ENCODE measurements around the gene CYP46A1. TPM values are rescaled to one million over a fixed set of nuclear protein-coding genes. Genes with fewer than 3 reads are reported as not detected.

Gene CYP46A1
- total RNA-seq, 1 donor from 2014 or later: under 0.01 TPM

DNA sequence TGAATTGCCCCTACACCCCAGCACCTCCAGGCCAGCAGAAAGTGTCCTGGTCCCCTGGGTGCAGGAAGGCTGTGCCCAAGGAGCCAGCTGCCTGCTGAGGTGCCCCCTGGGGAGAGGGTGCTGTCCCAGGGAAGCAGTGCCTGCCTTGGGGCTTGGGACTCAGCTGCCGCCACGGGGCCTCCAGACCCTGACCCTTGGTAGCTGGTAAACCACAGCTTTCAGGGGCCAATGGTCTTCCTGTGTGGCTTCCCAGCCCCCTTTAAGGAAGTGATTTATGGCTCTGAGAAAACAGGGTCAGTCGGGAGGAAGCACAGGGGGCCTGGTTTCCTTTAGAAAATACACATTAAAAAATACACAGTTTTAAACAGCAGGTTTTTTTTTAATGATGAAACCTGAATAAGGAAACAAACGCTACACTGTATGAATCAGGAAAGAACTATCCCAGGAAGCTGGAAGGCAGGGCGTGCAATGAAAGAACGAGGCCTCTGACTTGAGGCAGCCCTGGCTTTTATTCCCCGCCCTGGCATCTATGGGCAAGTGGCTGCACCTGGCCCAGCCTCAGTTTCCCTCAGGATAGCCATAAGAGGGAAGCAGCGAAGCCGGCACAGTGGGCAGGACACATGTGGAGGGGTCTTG lies 68.5 kb downstream of the CYP46A1 start:
- no peak overlapping the region for H3K4me3 ChIP-seq (ENCODE audit: low read depth, low read length)
- DNase-seq (ENCODE audit: low read depth): no peak
- TF ChIP-seq, protein P1, sequence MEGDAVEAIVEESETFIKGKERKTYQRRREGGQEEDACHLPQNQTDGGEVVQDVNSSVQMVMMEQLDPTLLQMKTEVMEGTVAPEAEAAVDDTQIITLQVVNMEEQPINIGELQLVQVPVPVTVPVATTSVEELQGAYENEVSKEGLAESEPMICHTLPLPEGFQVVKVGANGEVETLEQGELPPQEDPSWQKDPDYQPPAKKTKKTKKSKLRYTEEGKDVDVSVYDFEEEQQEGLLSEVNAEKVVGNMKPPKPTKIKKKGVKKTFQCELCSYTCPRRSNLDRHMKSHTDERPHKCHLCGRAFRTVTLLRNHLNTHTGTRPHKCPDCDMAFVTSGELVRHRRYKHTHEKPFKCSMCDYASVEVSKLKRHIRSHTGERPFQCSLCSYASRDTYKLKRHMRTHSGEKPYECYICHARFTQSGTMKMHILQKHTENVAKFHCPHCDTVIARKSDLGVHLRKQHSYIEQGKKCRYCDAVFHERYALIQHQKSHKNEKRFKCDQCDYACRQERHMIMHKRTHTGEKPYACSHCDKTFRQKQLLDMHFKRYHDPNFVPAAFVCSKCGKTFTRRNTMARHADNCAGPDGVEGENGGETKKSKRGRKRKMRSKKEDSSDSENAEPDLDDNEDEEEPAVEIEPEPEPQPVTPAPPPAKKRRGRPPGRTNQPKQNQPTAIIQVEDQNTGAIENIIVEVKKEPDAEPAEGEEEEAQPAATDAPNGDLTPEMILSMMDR (conservative IDR thresholded peaks at IDR 0.05; ENCODE audit: low read depth, low read length): no peak

DNA sequence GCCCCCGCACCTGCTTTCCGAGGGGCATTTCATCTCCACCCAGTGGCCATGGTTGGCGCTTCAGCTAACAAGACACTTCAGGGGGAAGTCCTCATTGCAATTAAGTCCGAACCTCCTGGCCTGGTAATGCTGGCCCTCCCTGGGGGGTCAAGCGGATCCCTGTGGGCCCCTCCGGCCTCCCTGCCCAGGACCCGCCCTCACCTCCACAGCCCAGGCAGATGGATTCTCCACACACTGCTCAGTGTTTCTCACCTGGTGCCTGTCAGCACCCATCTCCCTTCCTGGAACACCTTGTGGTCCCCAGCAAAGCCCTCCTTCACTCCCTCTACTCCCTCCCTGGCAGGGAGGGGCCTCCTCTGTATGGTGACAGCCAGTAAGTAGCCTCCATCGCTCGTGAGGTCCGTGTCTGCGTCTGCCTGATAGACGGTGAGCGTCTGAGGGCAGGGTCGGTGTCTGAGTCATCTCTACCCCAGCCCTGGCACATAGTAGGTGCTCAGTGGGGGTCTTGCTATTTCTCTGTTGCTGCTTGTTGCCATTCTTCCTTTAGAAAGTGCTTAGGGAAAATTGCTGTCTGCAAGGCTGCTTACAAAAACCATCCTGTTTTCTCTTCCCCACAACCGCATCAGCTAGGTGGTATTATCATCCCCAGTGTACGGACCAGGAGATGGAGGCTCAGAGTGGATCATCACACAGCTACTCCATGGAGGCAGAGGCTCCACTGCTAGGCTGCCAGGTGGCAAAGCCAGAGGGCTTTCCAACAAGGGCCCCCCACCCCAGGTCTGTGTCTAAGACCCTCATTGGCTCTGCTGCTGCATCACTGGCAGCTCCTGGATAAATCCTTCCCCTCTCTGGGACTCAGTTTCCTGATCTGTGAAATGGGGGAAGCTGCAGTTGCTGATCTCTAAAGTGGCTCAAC lies 69.4 kb downstream of the CYP46A1 start:
- H3K4me3 ChIP-seq (ENCODE audit: low read depth, low read length): no peak overlapping the region
- TF ChIP-seq, protein P1 (conservative IDR thresholded peaks at IDR 0.05; ENCODE audit: low read depth, low read length): peak; percentile 9
- no peak for DNase-seq (ENCODE audit: low read depth)

DNA sequence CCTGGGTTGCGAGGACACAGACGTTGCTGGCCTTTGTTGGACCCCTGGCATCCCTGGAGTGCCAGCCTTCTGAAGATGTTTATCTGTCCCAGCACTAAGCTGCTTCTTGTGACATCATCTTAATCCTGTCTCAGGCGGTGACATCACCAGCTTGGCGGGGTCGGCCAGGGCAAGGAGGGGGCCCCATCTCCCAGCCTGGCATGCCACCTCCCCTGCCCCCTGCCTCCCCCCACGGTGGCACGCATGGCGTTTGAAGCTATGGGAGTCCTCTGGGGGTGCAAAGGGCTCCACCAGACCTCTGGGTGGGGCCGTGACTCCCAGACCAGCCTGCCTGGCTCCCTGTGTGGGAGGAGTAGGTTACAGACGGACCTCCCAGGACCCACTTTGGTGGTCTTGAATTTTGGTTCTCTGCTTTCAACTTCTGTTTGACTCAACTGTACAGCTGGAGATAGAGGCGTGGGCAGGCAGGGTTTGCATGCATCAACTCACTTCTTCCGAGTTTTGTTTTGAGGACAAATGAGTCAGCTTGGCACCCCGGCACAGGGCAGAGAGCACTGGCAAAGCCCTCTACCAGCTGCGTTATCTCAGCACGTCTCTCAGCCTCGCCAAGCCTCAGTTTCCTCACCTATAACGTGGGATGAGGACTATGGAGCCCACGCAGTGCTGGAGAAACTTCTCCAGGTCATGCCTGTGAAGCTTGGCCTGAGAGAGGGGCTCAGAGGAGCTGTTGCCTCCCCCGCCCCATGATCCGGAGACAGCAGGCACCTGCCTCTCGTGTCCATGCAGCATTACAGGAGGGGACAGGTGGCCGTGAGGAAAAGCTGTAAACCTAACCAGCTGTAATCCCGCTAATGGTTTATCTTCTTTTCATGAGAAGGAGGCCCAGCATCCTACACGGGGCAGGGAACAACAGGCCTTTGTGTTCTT lies 70.3 kb downstream of the CYP46A1 start:
- no peak overlapping the region for H3K4me3 ChIP-seq (ENCODE audit: low read depth, low read length)
- no peak for DNase-seq (ENCODE audit: low read depth)
- TF ChIP-seq, protein P1 (conservative IDR thresholded peaks at IDR 0.05; ENCODE audit: low read depth, low read length): no peak

DNA sequence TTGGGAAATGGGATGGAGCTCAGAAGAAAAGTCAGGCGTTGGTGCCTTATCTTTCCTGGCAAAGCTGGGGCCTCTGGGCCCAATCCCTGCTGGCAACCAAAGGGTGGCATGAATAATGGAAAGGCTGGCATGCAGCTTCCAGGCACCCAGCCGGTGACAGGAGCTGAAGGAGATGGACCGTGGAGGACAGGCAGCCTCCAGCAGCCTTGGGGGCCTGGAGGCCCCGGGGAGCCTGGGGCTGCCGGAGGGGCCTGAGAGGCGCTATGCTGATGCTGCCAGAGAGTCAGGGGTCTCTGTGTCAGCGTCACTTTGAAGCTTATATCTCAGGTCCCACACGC lies 70.9 kb downstream of the CYP46A1 start:
- TF ChIP-seq, protein P1 (conservative IDR thresholded peaks at IDR 0.05; ENCODE audit: low read depth, low read length): no peak
- DNase-seq (ENCODE audit: low read depth): no peak
- no peak overlapping the region for H3K4me3 ChIP-seq (ENCODE audit: low read depth, low read length)

DNA sequence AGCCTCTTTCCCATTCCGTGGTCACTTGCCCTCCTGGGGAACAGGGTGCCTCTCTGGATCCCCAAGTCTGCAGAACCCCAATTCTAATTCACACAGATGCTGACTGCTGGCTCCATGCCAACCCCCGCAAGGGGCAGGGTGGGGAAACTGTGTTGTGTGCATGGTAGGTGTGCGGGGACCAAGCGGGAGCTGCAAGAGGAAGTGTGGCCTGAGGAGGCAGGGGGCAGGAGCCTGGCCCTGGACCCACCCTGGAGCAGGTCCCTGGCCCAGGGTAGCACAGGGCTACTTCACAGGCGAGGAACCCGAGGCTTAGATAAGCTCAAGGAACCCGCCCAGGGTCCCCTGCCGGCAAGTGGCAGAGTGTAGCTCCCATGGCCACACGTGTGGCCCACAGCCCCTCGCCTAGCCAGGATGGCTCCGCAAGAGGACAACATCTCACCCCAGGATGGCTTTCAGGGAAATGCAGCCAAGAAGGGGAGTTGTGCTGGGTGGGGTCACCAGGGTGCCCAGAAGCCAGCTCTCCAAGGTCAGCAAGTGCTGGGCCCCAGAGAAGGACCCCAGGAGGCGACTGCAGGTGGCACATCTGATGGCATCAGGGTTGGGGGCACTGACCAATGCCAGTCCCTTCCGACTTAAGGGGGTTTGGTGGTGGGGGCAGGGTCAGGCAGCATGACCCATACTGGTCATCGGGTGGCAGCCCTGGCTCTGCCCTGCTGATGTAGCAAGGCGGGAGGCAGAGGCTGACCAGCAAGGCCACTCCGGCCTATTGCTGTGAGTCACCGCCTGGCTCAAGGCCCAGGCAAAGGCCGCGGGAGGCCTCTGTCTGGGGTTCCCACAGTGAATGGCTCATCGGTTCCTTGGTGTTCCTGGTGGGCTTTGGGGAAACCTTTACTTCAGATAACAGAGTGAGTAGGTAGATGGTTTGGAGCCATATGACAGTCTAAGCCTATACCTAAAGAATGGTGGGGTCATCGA lies 71.8 kb downstream of the CYP46A1 start:
- DNase-seq (ENCODE audit: low read depth): peak; percentile 67
- TF ChIP-seq, protein P1 (conservative IDR thresholded peaks at IDR 0.05; ENCODE audit: low read depth, low read length): no peak
- no peak overlapping the region for H3K4me3 ChIP-seq (ENCODE audit: low read depth, low read length)

DNA sequence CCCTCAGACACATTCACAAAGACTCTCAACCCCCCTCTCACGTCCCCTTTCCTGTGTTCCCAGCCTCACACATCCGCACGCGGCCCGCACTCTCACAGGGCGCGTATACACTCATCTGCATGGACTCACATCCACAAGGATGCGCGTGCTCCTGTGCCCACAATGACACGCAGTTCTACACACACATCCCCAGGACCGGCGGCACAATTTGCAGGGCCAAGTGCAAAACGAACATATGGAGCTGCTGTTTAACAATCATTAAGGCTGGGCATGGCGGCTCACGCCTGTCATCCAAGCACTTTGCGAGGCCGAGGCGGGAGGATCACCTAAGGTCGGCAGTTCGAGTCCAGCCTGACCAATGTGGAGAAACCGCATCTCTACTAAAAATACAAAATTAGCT lies 72.7 kb downstream of the CYP46A1 start:
- no peak overlapping the region for H3K4me3 ChIP-seq (ENCODE audit: low read depth, low read length)
- DNase-seq (ENCODE audit: low read depth): no peak
- TF ChIP-seq, protein P1 (conservative IDR thresholded peaks at IDR 0.05; ENCODE audit: low read depth, low read length): no peak
